CD14-positive monocyte (primary cell): ENCODE measurements around the gene CD200R1L. TPM values are rescaled to one million over a fixed set of nuclear protein-coding genes. Genes with fewer than 3 reads are reported as not detected.

Source experiments
- DNase-seq, 3 donors: peaks; one replicate each; pipeline ENCODE4 v3.0.0-alpha.2; 2011 to 2022
- H2AFZ ChIP-seq: 2 replicates; pipeline ENCODE4 v1.6.0; 2012; ENCODE audit warnings: mild to moderate bottlenecking, low read depth, low read length, inconsistent platforms; ENCODE audit not compliant: insufficient read depth, poor library complexity, severe bottlenecking
- H3K27ac ChIP-seq, 2 donors: 1 replicate in 1 of 2; 2 replicates in 1 of 2; pipeline ENCODE4 v1.5.1; 2012 to 2013; ENCODE audit warnings: low read length in 2 of 2, control low read depth in 1 of 2, inconsistent platforms in 1 of 2, low read depth in 1 of 2, mild to moderate bottlenecking in 1 of 2
- H3K27me3 ChIP-seq, 2 donors: one replicate each; pipeline versions ENCODE4 v1.6.0 to v1.6.1; 2011 to 2013; ENCODE audit warnings: low read length in 2 of 2; ENCODE audit not compliant: control insufficient read depth in 2 of 2, insufficient read depth in 2 of 2
- H3K36me3 ChIP-seq, 2 donors: replicated peaks in 1 of 2; 1 replicate in 1 of 2; 2 replicates in 1 of 2; pipeline versions ENCODE4 v1.5.1 to v1.6.1; 2012 to 2013; ENCODE audit warnings: low read length in 2 of 2, control low read depth in 1 of 2, inconsistent platforms in 1 of 2, mild to moderate bottlenecking in 1 of 2; ENCODE audit not compliant: insufficient read depth in 2 of 2, control insufficient read depth in 1 of 2
- H3K4me1 ChIP-seq, 2 donors: 1 replicate in 1 of 2; 2 replicates in 1 of 2; pipeline versions ENCODE4 v1.5.1 to v1.6.1; 2012 to 2013; ENCODE audit warnings: low read length in 2 of 2, control low read depth in 1 of 2, inconsistent platforms in 1 of 2, mild to moderate bottlenecking in 1 of 2, moderate library complexity in 1 of 2; ENCODE audit not compliant: insufficient read depth in 2 of 2, control insufficient read depth in 1 of 2
- H3K4me2 ChIP-seq: replicated peaks from 2 replicates; pipeline ENCODE3; 2012; ENCODE audit warnings: low read length, moderate library complexity, mild to moderate bottlenecking; ENCODE audit not compliant: poor library complexity, severe bottlenecking; ENCODE audit errors: extremely low read depth
- H3K4me3 ChIP-seq, 3 experiments: fragments of 200-600 bp in 1 of 3; sonication (generic) in 1 of 3; replicated peaks in 1 of 3; 1 replicate in 2 of 3; 2 replicates in 1 of 3; pipeline ENCODE4 v1.5.1; 2011 to 2013; ENCODE audit warnings: low read length in 3 of 3, mild to moderate bottlenecking in 3 of 3, control low read depth in 2 of 3, low read depth in 2 of 3, inconsistent platforms in 1 of 3, moderate library complexity in 1 of 3
- H3K79me2 ChIP-seq: 2 replicates; pipeline ENCODE4 v1.6.0; 2012; ENCODE audit warnings: mild to moderate bottlenecking, control low read depth, inconsistent platforms, low read length, moderate library complexity; ENCODE audit not compliant: insufficient read depth
- H3K9ac ChIP-seq: 2 replicates; pipeline ENCODE4 v1.6.0; 2017; ENCODE audit warnings: low read length, mild to moderate bottlenecking; ENCODE audit not compliant: insufficient read depth, poor library complexity, severe bottlenecking
- H3K9me3 ChIP-seq, 2 donors: replicated peaks in 1 of 2; 1 replicate in 1 of 2; 2 replicates in 1 of 2; pipeline versions ENCODE4 v1.5.1 to v1.6.1; 2012 to 2013; ENCODE audit warnings: low read length in 2 of 2, control low read depth in 1 of 2; ENCODE audit not compliant: control insufficient read depth in 1 of 2, insufficient read depth in 1 of 2
- H4K20me1 ChIP-seq: 2 replicates; pipeline ENCODE4 v1.6.0; 2012; ENCODE audit warnings: mild to moderate bottlenecking, low read length, control low read depth, moderate library complexity; ENCODE audit not compliant: insufficient read depth
- H3K27ac Mint-ChIP-seq, 7 donors: one replicate each; pipeline ENCODE4 v1.8.0; 2020; ENCODE audit warnings: mild to moderate bottlenecking in 7 of 7, mixed read lengths in 7 of 7, moderate library complexity in 6 of 7, inconsistent platforms in 2 of 7
- H3K27me3 Mint-ChIP-seq, 3 donors: one replicate each; pipeline ENCODE4 v1.8.0; 2021 to 2022; ENCODE audit warnings: low read depth in 3 of 3, mild to moderate bottlenecking in 3 of 3, mixed read lengths in 3 of 3, moderate library complexity in 3 of 3, inconsistent platforms in 1 of 3
- H3K36me3 Mint-ChIP-seq, 2 donors: one replicate each; pipeline ENCODE4 v1.8.0; 2020; ENCODE audit warnings: mixed read lengths in 2 of 2, inconsistent platforms in 1 of 2, mild to moderate bottlenecking in 1 of 2
- H3K4me1 Mint-ChIP-seq: one replicate; pipeline ENCODE4 v1.8.0; 2020; ENCODE audit warnings: mild to moderate bottlenecking, mixed read lengths
- H3K4me3 Mint-ChIP-seq, 2 donors: one replicate each; pipeline ENCODE4 v1.8.0; 2020; ENCODE audit warnings: mild to moderate bottlenecking in 2 of 2, mixed read lengths in 2 of 2, moderate library complexity in 1 of 2
- H3K9me3 Mint-ChIP-seq, 7 donors: one replicate each; pipeline ENCODE4 v1.8.0; 2020 to 2022; ENCODE audit warnings: mixed read lengths in 7 of 7, mild to moderate bottlenecking in 6 of 7, moderate library complexity in 6 of 7, inconsistent platforms in 2 of 7
- CTCF ChIP-seq: fragments of 200-600 bp; IDR thresholded peaks from one replicate; pipeline ENCODE4 v1.8.0; 2022; ENCODE audit warnings: antibody characterized with exemption, mild to moderate bottlenecking
- WGBS: methylation state at CpG from one replicate; pipeline ENCODE4 v1.1.5; 2013; ENCODE audit warnings: missing lambda C conversion rate; ENCODE audit not compliant: insufficient coverage; 5-methylcytosine and 5-hydroxymethylcytosine counted together
- intact Hi-C, 2 donors: fragments of 100-400 bp; cut with micrococcal nuclease; formaldehyde crosslinking; loops; one replicate each; pipeline versions ENCODE4 v1.15.0 to v1.15.1; 2023
- polyA plus RNA-seq, 3 donors: library from polyadenylated mRNA; depleted of rRNA in 1 of 3; unstranded in 2 of 3; stranded (reverse) in 1 of 3; fragments of 300-500 nt in 2 of 3; fragments of >200 nt in 1 of 3; fragmentation: Illumina TruSeq in 2 of 3; gene quantifications; 1 replicate in 2 of 3; 2 replicates in 1 of 3; pipeline ENCODE4 v1.2.3, GENCODE V29; 2012 to 2021

Gene CD200R1L
- polyA plus RNA-seq, 3 donors, result not detected

DNA sequence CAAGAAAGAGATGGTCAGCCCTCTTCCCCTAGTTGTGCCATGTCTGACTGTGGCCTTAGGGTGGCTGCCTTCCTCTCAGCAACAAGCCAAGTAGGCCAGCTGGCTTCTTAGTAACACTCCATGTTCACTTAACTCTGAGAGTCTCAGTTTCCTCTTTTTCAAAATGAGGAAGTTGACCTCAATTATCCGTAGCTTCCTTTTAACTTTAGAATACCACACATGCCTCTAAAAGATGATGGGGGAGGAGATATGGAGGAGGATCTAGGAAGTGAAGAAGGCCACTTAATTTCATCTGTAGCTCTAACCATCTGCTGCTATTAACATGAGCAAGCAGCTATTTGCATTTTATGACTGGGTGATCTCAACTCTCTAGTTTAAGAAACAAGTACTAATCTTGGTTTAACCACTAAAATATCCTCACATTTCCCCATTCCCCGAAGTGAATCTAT is 32.9 kb downstream of the CD200R1L start:
- Mint-ChIP-seq H3K27me3 (peaks cover 0 to 2% (median 0%) of the 10 kb centered on the region in 3 donors), H3K4me1 (peaks cover 72% of the 10 kb centered on the region), H3K36me3 (peaks cover 0 to 7% of the 10 kb centered on the region in 2 donors), H3K9me3 (peaks cover 0 to 5% (median 0%) of the 10 kb centered on the region in 7 donors), H3K4me3 (peak overlapping the region in 1 of 2 donors; percentile 77), H3K27ac (peak overlapping the region; percentile 82 to 95 (median 90))
- Histone ChIP-seq H3K36me3 (no peaks in the 10 kb centered on the region), H3K4me1 (peaks cover 68 to 79% of the 10 kb centered on the region in 2 donors), H3K9me3 (no peaks in the 10 kb centered on the region), H2AFZ (peak overlapping the region; percentile 36), H3K4me3 (peak overlapping the region in 1 of 3 experiments; percentile 55), H3K4me2 (peak overlapping the region; percentile 63), H3K27me3 (no peaks in the 10 kb centered on the region), H3K9ac (no peak overlapping the region), H4K20me1 (no peaks in the 10 kb centered on the region), H3K79me2 (no peaks in the 10 kb centered on the region), H3K27ac (peak overlapping the region in 1 of 2 donors; percentile 87)
- intact Hi-C loops, result loop anchor here (2.0 to 10.0 kb wide), 5 partner anchors 36 to 154 kb away; no protein-coding TSS in a partner anchor
- WGBS, result no CpG with 5 or more reads among the region's 2 CpGs
- DNase-seq, result peak; percentile 89 to 95 (median 94)
- no peak for TF ChIP-seq CTCF

GRCh38 chr3:112813016-112813415 is 33.6 kb downstream of the CD200R1L start:
- intact Hi-C loops, result loop anchor here (2.0 to 10.0 kb wide), 5 partner anchors 36 to 154 kb away; no protein-coding TSS in a partner anchor
- Mint-ChIP-seq H3K27ac (peak overlapping the region; percentile 82 to 95 (median 90)), H3K36me3 (peaks cover 0 to 7% of the 10 kb centered on the region in 2 donors), H3K4me3 (peak overlapping the region in 1 of 2 donors; percentile 26), H3K9me3 (peaks cover 0 to 5% (median 0%) of the 10 kb centered on the region in 7 donors), H3K4me1 (peaks cover 67% of the 10 kb centered on the region), H3K27me3 (peaks cover 0 to 2% (median 0%) of the 10 kb centered on the region in 3 donors)
- Histone ChIP-seq H3K27me3 (no peaks in the 10 kb centered on the region), H3K36me3 (no peaks in the 10 kb centered on the region), H3K9me3 (no peaks in the 10 kb centered on the region), H2AFZ (peak overlapping the region; percentile 36), H3K4me1 (peaks cover 62 to 71% of the 10 kb centered on the region in 2 donors), H3K9ac (no peak overlapping the region), H3K27ac (peak overlapping the region in 1 of 2 donors; percentile 87), H3K4me2 (no peak overlapping the region), H3K79me2 (no peaks in the 10 kb centered on the region), H3K4me3 (peak overlapping the region in 1 of 3 experiments; percentile 32), H4K20me1 (no peaks in the 10 kb centered on the region)
- no peak for DNase-seq
- TF ChIP-seq CTCF, result no peak
- WGBS, result no CpG with 5 or more reads among the region's 2 CpGs
